ENCODE results near the gene ADM5.

- TF ChIP-seq, protein P1, sequence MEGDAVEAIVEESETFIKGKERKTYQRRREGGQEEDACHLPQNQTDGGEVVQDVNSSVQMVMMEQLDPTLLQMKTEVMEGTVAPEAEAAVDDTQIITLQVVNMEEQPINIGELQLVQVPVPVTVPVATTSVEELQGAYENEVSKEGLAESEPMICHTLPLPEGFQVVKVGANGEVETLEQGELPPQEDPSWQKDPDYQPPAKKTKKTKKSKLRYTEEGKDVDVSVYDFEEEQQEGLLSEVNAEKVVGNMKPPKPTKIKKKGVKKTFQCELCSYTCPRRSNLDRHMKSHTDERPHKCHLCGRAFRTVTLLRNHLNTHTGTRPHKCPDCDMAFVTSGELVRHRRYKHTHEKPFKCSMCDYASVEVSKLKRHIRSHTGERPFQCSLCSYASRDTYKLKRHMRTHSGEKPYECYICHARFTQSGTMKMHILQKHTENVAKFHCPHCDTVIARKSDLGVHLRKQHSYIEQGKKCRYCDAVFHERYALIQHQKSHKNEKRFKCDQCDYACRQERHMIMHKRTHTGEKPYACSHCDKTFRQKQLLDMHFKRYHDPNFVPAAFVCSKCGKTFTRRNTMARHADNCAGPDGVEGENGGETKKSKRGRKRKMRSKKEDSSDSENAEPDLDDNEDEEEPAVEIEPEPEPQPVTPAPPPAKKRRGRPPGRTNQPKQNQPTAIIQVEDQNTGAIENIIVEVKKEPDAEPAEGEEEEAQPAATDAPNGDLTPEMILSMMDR (conservative IDR thresholded peaks at IDR 0.05 in 1 of 2, IDR thresholded peaks at IDR 0.05 in 1 of 2; ENCODE audit: extremely low read depth in 1 of 2, insufficient read depth in 1 of 2, low read depth in 1 of 2, low read length in 2 of 2) = no peak
- no peak for TF ChIP-seq EZH2 (IDR thresholded peaks at IDR 0.05; ENCODE audit: borderline replicate concordance, low read length)
These were observed 15.7 kb downstream of the ADM5 start for GRCh38 chr19:49704888-49705642.

All from mammary epithelial cell (primary cell).